GM19193 (cell line): ENCODE results near the gene ZNF433.

Experiments
- POLR2A ChIP-seq: IDR thresholded peaks from 4 replicates; pipeline ENCODE4 v1.6.1; 2011; ENCODE audit not compliant: insufficient read depth, insufficient read length; ENCODE audit errors: extremely low read depth

ZNF433 gene

DNA sequence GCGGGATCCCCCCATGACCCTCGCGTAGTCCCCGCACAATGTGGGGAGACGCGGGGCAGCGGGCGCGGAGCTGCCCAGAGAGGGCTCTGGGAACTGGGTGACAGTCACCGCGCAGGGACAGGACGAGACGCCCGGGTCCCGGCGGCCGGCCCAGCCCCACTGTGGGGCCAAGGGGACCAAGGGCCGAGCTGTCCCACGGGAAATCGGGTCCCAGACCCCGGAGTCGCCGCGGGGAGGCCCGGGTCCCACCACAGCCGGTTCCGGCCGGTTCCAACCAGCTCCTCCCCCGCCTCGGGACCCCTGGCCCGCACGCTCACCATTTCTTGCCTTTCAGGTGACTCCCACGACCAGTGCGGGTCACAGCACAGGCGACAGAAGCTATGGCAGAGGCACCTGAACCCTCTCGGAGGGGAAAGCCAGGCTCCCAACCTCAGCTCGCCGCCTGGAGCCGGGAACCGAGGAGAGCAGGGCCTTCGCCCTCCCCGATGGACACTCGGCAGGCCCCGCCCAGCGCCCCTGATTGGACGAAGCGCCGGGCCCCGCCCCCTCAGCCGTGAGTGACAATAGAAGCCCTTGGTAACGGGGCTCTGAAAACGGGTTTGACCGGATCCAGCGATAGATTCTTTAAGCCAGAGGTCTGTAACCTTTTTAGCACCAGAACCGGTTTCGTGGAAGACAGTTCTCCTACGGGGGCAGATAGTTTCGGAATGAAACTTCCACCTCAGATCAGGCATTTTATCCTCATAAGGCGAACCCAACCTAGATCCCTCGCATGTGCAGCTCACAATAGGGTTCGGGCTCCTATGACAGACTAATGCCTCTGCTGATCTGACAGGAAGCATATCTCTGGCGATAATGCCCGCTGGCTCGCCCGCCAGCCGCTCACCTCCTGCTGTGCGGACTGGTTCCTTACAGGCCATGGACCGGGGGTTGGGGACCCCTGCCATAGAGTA is at the start of gene ZNF433:
TSS of gene ZNF433 (minus strand) at position 460 of the 953 bp plus-strand sequence. CDS start at position 320, 140 bp downstream.
- peak; percentile 76 for TF ChIP-seq POLR2A

DNA sequence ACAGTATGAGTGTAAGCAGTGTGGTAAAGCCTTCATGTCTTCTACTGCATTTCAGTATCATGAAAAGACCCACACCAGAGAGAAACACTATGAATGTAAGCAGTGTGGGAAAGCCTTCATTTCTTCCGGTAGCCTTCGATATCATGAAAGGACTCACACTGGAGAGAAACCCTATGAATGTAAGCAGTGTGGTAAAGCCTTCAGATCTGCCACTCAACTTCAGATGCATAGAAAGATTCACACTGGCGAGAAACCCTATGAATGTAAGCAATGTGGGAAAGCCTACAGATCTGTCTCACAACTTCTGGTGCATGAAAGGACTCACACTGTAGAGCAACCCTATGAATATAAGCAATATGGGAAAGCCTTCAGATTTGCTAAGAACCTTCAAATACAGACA is 41.9 kb upstream of the ZNF433 start:
- no peak for TF ChIP-seq POLR2A

DNA sequence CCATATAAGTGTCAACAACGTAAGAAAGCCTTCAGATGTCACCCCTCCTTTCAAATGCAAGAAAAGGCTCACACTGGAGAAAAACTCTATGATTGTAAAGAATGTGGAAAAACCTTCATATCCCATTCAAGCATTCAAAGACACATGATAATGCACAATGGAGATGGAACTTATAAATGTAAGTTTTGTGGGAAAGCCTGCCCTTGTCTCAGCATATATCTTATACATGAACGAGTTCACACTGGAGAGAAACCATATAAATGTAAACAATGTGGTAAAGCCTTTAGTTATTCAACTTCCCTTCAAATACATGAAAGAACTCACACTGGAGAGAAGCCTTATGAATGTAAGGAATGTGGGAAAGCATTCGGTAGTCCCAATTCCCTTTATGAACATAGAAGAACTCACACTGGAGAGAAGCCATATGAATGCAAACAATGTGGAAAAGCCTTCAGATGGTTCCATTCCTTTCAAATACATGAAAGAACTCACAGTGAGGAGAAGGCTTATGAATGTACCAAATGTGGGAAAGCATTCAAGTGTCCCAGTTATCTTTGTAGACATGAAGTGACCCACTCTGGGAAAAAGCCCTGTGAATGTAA is 40.2 kb upstream of the ZNF433 start:
- no peak for TF ChIP-seq POLR2A

DNA sequence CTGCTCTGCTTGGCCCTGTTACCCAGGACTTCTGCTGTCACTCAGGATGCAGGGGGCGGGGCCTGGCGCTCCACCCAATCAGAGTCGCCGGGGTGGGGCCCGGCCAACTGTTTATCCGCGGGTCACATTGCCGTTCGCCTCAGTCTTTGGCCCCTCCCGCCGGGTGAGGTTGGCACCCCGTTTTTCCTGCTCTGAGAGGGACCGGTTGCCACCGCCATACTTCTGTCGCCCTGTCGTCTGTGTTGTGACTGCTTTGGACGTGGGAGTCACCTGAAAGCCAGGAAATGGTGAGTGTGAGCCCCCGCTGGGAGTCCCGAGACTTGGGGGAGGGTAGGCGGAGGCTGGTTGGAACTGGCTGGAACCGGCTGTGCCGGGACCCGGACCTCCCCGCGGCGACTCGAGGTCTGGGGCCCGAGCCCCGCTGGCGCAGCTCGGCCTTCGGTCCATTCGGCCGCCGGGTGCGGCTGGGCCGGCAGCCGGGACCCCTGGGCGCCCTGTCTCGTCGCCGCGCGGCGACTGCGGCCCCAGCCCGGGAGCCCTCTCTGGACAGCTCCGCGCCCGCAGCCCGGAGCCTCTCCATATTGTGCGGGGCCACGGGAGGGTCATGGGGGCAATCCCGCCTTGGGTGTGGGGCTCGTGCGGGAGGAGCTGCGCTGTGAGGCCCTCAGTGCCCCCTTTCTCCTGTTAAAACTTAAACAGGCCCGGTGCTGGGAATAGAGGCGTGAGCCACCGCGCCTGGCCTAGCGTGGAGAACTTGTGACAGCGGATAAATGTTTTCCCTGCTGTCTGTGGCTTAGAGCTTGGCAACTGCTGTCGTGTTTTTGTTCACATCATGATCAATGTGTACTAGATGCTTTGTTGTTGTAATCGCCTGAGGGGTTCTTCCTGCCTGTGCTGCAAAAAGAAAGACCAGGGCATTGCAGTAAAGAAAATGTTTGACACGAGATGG is 29.4 kb upstream of the ZNF433 start, which contains the start of gene ZNF844:
TSS of gene ZNF844 (plus strand) at position 142 of the 949 bp plus-strand sequence. CDS start at position 285, 143 bp downstream.
- peak; percentile 85 for TF ChIP-seq POLR2A

DNA sequence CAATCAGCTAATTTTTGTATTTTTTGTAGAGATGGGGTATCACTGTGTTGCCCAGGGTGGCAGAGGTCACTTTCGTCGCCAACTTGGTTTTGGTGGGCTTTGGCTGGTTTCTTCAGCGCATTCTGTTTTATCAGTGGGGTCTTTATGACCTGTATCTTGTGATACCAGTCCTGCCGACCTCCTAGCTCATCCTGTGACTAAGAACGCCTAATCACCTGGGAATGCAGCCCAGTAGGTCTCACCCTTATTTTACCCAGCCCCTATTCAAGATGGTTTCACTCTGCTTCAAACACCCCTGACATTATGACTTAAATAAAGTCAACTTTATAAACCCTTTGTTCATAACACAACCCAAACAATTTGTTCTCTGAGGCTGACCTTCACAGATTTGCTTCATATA is 20.3 kb upstream of the ZNF433 start:
- no peak for TF ChIP-seq POLR2A

DNA sequence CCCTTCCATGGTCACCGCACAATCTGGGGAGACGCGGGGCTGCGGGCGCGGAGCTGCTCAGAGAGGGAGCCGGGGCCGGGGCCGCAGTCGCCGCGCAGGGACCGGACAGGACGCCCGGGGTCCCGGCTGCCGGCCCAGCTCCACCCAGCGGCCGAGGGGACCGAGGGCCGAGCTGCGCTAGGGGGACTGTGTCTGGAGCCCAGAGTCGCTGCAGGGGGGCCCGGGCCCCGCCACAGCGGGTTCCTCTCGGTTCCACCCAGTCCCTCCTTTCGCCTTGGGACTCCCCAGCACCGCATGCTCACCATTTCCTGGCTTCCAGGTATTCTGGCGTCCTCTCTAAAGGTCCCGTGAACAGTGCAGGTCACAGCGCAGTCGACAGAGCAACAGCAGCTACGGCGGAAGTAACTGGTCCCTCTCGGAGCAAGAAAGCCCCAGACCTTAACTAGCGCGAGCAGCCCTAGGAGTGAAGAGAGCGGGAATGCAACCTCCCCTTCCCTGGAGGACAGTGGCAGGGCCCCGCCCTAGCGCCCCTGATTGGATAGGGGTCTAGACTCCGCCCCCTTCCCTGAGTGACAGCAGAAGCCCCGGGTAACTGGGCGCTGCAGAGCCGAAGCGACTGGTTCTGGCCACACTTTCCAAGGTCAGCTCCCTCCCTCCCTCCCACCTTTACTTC is 17.2 kb upstream of the ZNF433 start, which contains the start of gene ZNF878:
TSS of gene ZNF878 (minus strand) at position 465 of the 673 bp plus-strand sequence. CDS start at position 305, 160 bp downstream.
- peak; percentile 96 for TF ChIP-seq POLR2A

DNA sequence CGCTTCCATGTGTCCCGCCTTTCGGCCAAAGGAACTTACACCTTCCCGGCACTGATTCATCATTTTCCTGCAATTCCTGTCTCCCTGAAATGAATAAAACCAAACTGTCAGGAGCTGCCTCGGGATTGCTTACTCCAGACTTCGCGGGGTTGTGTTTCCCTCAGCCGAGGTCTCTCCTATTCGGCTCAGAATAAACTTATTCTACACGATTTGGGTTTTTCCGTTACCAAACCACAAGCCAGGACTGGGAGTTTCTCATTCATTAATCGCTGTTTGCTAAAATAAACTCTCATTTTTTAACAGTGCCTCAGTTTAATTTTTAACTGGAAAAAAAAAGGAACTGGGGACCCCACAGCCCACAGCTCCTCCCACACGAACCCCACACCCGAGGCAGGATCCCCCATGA is 16.6 kb upstream of the ZNF433 start:
- TF ChIP-seq POLR2A, result no peak

DNA sequence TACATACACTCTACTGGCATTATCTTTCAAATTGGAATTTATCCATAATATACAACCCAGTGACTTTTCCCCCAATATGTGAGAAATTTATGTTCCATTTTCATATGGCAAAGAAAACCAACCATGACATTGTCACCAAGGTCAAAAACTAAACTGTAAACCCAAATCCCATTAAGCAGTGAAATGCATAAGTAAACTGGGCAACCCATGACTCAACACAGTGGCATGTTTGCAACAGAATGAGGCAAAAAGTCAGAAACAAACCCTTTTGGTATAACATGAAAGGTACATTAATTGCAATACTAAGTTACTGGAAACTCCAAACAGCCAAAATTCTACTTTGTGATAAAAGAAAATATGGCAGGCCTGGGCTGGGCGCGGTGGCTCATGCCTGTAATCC is 12.4 kb upstream of the ZNF433 start:
- TF ChIP-seq POLR2A, result no peak

DNA sequence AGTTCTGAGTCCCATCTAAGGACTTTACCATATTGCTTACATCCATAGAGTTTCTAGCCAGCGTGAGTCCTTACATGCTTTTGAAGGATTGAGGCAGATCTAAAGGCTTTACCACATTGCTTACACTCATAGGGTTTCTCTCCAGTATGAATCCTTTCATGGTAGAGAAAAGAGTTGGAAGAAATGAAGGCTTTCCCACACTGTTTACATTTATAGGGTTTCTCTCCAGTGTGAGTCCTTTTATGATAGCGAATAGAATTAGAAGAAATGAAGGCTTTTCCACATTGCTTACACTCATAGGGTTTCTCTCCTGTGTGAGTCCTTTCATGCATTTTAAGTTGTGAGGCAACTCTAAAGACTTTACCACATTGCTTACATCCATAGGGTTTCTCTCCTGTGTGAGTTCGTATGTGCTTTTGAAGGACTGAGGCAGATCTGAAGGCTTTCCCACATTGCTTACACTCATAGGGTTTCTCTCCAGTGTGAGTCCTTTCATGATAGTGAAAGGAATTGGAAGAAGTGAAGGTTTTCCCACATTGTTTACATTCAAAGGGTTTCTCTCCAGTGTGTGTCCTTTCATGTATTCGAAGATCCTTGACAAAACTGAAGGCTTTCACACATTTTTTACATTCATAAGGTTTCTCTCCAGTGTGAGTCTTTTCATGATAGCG is 8.4 kb upstream of the ZNF433 start:
- TF ChIP-seq POLR2A, result no peak

DNA sequence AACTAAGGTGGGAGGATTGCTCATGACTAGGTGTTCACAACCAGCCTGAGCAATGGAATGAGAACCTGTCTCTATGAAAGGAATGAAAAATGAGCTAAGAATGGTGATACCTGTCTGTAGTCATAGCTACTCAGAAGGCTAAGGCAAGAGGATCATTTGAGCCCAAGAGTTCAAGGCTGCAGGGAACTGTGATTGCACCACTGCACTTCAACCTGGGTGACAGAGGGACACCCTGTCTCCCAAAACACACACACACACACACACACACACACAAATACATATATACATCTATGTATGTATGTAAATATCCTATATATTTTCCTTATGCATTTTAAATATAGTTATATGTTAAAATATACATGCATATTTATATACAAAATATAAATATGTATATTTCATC is 7.4 kb upstream of the ZNF433 start:
- no peak for TF ChIP-seq POLR2A

DNA sequence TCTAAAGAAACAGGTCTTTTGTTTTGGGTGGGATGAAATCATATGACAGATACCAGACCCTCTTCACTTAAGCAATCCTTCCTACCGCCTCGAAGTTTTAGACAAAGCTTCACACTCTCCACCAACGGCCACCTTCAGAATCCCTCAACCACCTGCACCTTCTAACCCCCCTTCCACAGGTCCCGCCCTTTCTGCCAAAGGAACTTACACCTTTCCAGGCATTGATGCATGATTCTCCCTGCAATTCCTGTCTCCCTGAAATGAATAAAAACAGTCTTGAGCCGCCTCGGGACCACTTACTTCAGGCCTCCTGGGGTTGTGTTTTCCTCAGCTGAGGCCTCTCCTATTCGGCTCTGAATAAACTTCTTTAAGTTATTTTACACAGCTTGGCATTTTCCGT is 859 bp downstream of the ZNF433 start:
- no peak for TF ChIP-seq POLR2A

DNA sequence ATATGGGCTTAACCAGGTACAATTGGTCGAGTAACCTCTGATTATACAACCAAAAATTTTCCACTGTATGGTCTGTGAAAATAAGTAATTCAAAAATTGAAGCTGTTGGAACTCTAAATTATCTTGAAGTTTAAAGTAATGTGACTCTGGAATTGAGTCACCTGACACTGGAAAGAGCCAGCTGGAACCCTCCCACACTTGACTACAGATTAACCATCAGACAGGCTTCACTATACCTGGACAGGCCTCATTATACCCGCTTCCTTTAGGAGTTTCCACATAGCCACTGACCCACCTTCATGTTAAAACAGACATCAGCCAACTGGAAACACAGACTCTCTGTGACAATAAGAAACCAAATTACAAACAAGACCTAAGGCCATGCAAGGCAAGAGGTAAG is 1.3 kb downstream of the ZNF433 start:
- no peak for TF ChIP-seq POLR2A

DNA sequence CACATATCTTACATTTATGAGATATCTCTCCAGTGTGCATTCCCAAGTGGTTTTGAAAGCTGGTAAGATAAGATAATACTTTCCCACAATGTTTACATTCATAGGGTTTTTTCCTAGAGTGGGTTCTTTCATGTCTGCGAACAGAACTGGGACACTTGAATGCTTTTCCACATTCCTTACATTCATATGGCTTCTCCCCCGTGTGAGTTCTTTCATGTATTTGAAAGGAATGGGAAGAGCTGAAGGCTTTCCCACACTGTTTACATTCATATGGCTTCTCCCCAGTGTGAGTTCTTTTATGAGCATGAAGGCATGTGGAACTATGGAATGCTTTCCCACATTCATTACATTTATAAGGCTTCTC is 19.7 kb downstream of the ZNF433 start:
- TF ChIP-seq POLR2A, result no peak

DNA sequence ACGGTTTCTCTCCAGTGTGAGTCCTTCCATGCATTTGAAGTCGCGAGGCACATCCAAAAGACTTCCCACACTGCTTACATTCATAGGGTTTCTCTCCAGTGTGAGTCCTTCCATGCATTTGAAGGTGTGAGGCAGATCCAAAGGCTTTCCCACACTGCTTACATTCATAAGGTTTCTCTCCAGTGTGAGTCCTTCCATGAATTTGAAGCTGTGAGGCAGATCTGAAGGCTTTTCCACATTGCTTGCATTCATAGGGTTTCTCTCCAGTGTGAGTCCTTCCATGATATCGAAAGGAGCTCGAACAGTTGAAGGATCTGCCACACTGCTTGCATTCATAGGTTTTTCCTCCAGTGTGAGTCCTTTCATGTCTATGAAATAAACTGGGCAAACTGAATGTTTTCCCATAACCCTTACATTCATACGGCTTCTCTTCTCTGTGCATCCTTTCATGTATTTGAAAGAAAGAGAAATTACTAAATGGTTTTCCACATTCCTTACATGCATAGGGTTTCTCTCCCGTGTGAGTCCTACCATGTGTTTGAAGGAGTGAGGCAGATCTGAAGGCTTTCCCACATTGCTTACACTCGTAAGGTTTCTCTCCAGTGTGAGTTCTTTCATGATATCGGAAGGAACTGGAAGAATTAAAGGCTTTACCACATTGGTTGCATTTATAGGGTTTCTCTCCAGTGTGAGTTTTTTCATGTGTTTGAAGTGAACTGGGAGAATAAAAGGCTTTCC is 20.3 kb downstream of the ZNF433 start:
- TF ChIP-seq POLR2A, result no peak
